Measurements from ENCODE around the gene CRYBG3. TPM values are rescaled to one million over a fixed set of nuclear protein-coding genes. Genes with fewer than 3 reads are reported as not detected.

The CRYBG3 gene
- total and polyA plus RNA-seq, 4 donors = 3.8 to 64.0 (median 15.3) TPM

DNA sequence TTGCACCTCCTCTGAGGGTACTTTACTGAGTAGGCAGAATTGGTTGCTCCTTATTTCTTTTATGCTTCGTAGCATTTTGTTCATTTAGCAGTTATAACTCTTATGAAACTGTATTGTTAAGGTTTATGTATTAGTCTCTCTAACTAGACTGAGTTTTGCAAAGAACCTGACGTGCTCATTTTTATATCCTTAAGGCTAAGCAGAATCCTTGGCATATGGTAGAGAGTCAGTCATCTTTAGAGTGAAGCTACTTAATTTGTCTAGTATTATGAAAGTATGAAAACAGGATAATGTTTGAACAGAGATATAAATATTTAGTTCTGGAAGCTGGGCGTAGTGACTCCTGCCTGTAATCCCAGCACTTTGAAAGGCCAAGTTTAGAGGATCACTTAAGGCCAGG, 20.1 kb downstream of the CRYBG3 start:
- H3K4me3 ChIP-seq = no peak overlapping the region
- WGBS, 2 donors = 87 to 90% methylated on average over 3 of the region's 3 CpGs
- DNase-seq (no peak), ATAC-seq (ENCODE audit: insufficient read depth, low FRiP score) (no peak)
- H3K4me1 ChIP-seq (ENCODE audit: control insufficient read depth in 5 of 5, insufficient read depth in 5 of 5, low read length in 5 of 5) = peaks cover 0 to 17% (median 0%) of the 10 kb centered on the region in 5 donors
- H3K9me3 ChIP-seq (ENCODE audit: control insufficient read depth in 4 of 4, insufficient read depth in 3 of 4, low read length in 3 of 4) = no peaks in the 10 kb centered on the region
- peaks cover 0 to 4% (median 0%) of the 10 kb centered on the region in 4 donors for H3K36me3 ChIP-seq (ENCODE audit: control insufficient read depth in 4 of 4, insufficient read depth in 4 of 4, low read length in 4 of 4)
- no peaks in the 10 kb centered on the region for H3K27me3 ChIP-seq (ENCODE audit: control insufficient read depth in 3 of 3, insufficient read depth in 3 of 3, low read length in 2 of 3)
- no peak overlapping the region for H3K27ac ChIP-seq (ENCODE audit: low read depth in 1 of 2, low read length in 1 of 2)
- TF ChIP-seq, protein P1, sequence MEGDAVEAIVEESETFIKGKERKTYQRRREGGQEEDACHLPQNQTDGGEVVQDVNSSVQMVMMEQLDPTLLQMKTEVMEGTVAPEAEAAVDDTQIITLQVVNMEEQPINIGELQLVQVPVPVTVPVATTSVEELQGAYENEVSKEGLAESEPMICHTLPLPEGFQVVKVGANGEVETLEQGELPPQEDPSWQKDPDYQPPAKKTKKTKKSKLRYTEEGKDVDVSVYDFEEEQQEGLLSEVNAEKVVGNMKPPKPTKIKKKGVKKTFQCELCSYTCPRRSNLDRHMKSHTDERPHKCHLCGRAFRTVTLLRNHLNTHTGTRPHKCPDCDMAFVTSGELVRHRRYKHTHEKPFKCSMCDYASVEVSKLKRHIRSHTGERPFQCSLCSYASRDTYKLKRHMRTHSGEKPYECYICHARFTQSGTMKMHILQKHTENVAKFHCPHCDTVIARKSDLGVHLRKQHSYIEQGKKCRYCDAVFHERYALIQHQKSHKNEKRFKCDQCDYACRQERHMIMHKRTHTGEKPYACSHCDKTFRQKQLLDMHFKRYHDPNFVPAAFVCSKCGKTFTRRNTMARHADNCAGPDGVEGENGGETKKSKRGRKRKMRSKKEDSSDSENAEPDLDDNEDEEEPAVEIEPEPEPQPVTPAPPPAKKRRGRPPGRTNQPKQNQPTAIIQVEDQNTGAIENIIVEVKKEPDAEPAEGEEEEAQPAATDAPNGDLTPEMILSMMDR (IDR thresholded peaks at IDR 0.05; ENCODE audit: control extremely low read depth, extremely low read depth) = no peak
- H3K9ac ChIP-seq (ENCODE audit: insufficient read depth in 1 of 2, low read length in 2 of 2) = no peak overlapping the region

DNA sequence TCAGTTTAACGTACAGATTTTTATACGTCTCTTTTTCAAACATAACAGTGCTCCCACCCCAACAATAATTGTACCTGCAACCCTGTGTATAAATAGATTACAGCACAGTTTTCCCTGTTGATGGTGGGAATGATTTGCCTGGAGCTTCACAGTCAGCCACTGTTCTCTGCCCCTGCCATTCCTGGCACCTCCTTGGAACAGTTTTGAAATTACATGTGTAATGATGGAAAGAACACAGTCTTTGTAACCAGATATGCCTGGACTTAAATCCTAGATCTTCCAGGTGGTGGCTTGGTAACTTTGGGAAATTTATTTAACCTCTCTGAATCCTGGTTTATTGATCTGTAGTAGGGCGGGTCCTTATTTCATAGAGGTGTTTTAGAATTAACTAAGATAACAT, 27.0 kb downstream of the CRYBG3 start:
- TF ChIP-seq, protein P1 (IDR thresholded peaks at IDR 0.05; ENCODE audit: control extremely low read depth, extremely low read depth) = no peak
- peaks cover 0 to 16% (median 0%) of the 10 kb centered on the region in 5 donors for H3K4me1 ChIP-seq (ENCODE audit: control insufficient read depth in 5 of 5, insufficient read depth in 5 of 5, low read length in 5 of 5)
- peaks cover 0 to under 1% (median 0%) of the 10 kb centered on the region in 4 donors for H3K9me3 ChIP-seq (ENCODE audit: control insufficient read depth in 4 of 4, insufficient read depth in 3 of 4, low read length in 3 of 4)
- H3K9ac ChIP-seq (ENCODE audit: insufficient read depth in 1 of 2, low read length in 2 of 2) = no peak overlapping the region
- ATAC-seq (ENCODE audit: insufficient read depth, low FRiP score) (no peak), DNase-seq (no peak)
- H3K27me3 ChIP-seq (ENCODE audit: control insufficient read depth in 3 of 3, insufficient read depth in 3 of 3, low read length in 2 of 3) = no peaks in the 10 kb centered on the region
- no peak overlapping the region for H3K27ac ChIP-seq (ENCODE audit: low read depth in 1 of 2, low read length in 1 of 2)
- H3K36me3 ChIP-seq (ENCODE audit: control insufficient read depth in 4 of 4, insufficient read depth in 4 of 4, low read length in 4 of 4) = peaks cover 0 to 14% (median 3%) of the 10 kb centered on the region in 4 donors
- H3K4me3 ChIP-seq = no peak overlapping the region
- WGBS, 2 donors = 95 to 98% methylated on average over 3 of the region's 3 CpGs

DNA sequence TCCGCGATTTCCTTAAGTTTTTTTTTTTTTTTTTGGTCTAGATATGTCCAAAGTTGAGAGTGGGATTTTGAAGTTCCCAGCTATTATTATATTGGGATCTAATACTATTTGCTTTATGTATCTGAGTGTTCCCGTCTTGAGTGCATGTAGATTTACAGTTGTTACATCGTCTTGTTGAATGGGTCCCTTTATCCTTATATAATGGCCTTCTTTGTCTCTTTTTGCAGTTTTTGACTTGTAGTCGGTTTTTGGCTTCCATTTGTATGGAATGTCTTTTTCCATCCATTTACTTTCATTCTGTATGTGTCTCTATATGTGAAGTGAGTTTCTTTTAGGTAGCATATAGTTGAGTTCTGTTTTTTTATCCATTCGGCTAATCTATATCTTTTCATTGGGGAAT, 35.6 kb downstream of the CRYBG3 start:
- WGBS, 2 donors = 91 to 95% methylated on average over 6 of the region's 6 CpGs

More for the DNA sequence above, 35.6 kb downstream of the CRYBG3 start:
- DNase-seq (no peak), ATAC-seq (ENCODE audit: insufficient read depth, low FRiP score) (no peak)
- no peak overlapping the region for H3K4me3 ChIP-seq
- peaks cover 0 to 11% (median 2%) of the 10 kb centered on the region in 4 donors for H3K9me3 ChIP-seq (ENCODE audit: control insufficient read depth in 4 of 4, insufficient read depth in 3 of 4, low read length in 3 of 4)
- TF ChIP-seq, protein P1 (IDR thresholded peaks at IDR 0.05; ENCODE audit: control extremely low read depth, extremely low read depth) = no peak
- no peaks in the 10 kb centered on the region for H3K36me3 ChIP-seq (ENCODE audit: control insufficient read depth in 4 of 4, insufficient read depth in 4 of 4, low read length in 4 of 4)
- H3K4me1 ChIP-seq (ENCODE audit: control insufficient read depth in 5 of 5, insufficient read depth in 5 of 5, low read length in 5 of 5) = peaks cover 0 to 2% (median 0%) of the 10 kb centered on the region in 5 donors
- H3K27ac ChIP-seq (ENCODE audit: low read depth in 1 of 2, low read length in 1 of 2) = no peak overlapping the region
- H3K9ac ChIP-seq (ENCODE audit: insufficient read depth in 1 of 2, low read length in 2 of 2) = no peak overlapping the region
- H3K27me3 ChIP-seq (ENCODE audit: control insufficient read depth in 3 of 3, insufficient read depth in 3 of 3, low read length in 2 of 3) = no peaks in the 10 kb centered on the region
